WERI-Rb-1 (cell line): ENCODE measurements around the gene COX11.

Experiments used
- DNase-seq: peaks from one replicate; pipeline ENCODE4 v3.0.0-alpha.2; 2020
- H3K27ac ChIP-seq: fragments of 250-450 bp; sonication (Bioruptor Pico); 2 replicates; pipeline ENCODE4 v1.5.1; 2020; ENCODE audit warnings: mild to moderate bottlenecking, moderate library complexity
- H3K27me3 ChIP-seq: fragments of 250-450 bp; sonication (Bioruptor Pico); 2 replicates; pipeline ENCODE4 v1.5.1; 2021; ENCODE audit warnings: mild to moderate bottlenecking, low read depth, moderate library complexity; ENCODE audit not compliant: insufficient read depth, severe bottlenecking
- H3K36me3 ChIP-seq: fragments of 250-450 bp; sonication (Bioruptor Pico); 2 replicates; pipeline ENCODE4 v1.5.1; 2020; ENCODE audit warnings: mild to moderate bottlenecking, moderate library complexity
- H3K4me3 ChIP-seq: 2 replicates; pipeline ENCODE4 v1.5.1; 2011; ENCODE audit warnings: low read depth, mild to moderate bottlenecking, control low read depth, low read length
- H3K9me3 ChIP-seq: fragments of 250-450 bp; sonication (Bioruptor Pico); 2 replicates; pipeline ENCODE4 v1.5.1; 2021; ENCODE audit warnings: mild to moderate bottlenecking, moderate library complexity; ENCODE audit not compliant: severe bottlenecking
- TF ChIP-seq, protein P1 (sequence below): IDR thresholded peaks from 2 replicates; pipeline ENCODE4 v1.5.1; 2011; ENCODE audit warnings: low read depth, mild to moderate bottlenecking, control low read depth, inconsistent platforms, low read length

The COX11 gene

DNA sequence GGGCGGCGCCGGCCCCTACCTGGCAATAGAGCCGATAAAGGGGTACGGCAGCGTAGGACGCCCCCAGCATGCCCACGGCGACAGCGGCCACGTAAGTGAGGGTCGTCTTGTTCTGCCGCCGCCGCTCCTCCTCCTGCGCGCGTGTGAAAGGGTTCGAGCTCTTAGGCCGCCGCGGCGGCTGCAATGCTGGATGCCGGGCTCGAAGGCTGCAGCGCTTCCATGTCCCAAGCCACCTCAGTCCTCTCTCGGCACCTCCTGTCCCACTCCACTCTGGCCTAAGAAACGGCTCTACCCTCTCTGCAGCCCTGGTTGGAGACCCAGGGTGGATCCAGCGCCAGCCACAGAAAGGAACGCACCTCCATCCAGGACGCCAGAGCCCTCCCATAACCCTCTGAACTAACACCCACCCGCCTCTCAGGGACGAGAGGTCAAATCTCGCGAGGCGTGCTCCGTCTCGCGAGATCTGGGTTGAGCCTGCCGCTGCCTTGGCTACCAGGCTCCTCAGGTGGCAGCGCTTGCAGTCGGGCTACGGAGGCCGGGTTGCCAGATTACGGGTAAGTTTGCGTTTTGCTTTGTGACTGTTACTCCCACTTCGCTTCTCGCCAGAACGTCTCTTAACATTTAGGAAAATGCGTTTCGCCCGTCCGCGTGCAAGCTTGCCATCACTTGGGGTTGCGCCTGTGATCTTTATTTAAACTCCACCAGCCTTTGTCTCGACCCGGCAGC lies at the start of gene COX11, which contains the start of gene STXBP4:
Gene COX11, minus strand, starts transcription at position 393 of the 726 bp plus-strand sequence. Its CDS starts 8 bp downstream, at position 385.
Gene STXBP4, plus strand, starts transcription at position 504 of the 726 bp plus-strand sequence. CDS start 17,455 bp downstream, outside the sequence.
- Histone ChIP-seq H3K36me3 (peaks cover 36% of the 10 kb centered on the region), H3K4me3 (peak within 1 kb of the TSS; percentile 98), H3K9me3 (no peaks in the 10 kb centered on the region), H3K27ac (peak within 1 kb of the TSS; percentile 86), H3K27me3 (no peaks in the 10 kb centered on the region)
- TF ChIP-seq, protein P1, sequence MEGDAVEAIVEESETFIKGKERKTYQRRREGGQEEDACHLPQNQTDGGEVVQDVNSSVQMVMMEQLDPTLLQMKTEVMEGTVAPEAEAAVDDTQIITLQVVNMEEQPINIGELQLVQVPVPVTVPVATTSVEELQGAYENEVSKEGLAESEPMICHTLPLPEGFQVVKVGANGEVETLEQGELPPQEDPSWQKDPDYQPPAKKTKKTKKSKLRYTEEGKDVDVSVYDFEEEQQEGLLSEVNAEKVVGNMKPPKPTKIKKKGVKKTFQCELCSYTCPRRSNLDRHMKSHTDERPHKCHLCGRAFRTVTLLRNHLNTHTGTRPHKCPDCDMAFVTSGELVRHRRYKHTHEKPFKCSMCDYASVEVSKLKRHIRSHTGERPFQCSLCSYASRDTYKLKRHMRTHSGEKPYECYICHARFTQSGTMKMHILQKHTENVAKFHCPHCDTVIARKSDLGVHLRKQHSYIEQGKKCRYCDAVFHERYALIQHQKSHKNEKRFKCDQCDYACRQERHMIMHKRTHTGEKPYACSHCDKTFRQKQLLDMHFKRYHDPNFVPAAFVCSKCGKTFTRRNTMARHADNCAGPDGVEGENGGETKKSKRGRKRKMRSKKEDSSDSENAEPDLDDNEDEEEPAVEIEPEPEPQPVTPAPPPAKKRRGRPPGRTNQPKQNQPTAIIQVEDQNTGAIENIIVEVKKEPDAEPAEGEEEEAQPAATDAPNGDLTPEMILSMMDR, result no peak
- DNase-seq, result peak; percentile 98

GRCh38 chr17:55005520-55005919 lies 37.1 kb upstream of the COX11 start:
- Histone ChIP-seq H3K36me3 (peaks cover 4% of the 10 kb centered on the region), H3K27me3 (no peaks in the 10 kb centered on the region), H3K4me3 (no peak overlapping the region), H3K27ac (no peak overlapping the region), H3K9me3 (no peaks in the 10 kb centered on the region)
- peak; percentile 30 for DNase-seq
- TF ChIP-seq, protein P1, result peak; percentile 48

GRCh38 chr17:55004484-55004883 lies 36.0 kb upstream of the COX11 start:
- Histone ChIP-seq H3K27ac (no peak overlapping the region), H3K4me3 (no peak overlapping the region), H3K36me3 (peaks cover 4% of the 10 kb centered on the region), H3K27me3 (no peaks in the 10 kb centered on the region), H3K9me3 (no peaks in the 10 kb centered on the region)
- no peak for DNase-seq
- TF ChIP-seq, protein P1, result no peak

DNA sequence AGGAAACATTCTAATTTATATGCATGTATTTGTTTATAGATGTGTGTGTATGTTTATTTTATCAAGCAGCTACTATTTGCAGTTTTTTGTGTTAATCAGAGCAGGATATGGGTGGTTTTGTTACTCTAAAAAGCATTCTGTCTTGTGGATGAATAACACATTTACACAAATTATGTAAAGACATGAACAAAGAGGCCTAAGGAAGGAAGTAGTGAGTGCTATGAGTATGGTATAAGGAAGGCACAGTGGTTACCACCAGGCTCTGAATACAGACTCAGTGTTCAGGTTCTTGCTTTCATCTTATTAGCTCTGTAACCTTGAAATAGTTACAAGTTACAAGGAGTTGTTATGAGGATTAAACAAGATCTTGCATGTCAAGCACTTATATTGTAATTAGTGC lies 34.0 kb upstream of the COX11 start:
- H3K9me3 ChIP-seq, result no peaks in the 10 kb centered on the region
- no peaks in the 10 kb centered on the region for H3K27me3 ChIP-seq
- H3K4me3 ChIP-seq, result no peak overlapping the region
- no peak for DNase-seq
- peaks cover 4% of the 10 kb centered on the region for H3K36me3 ChIP-seq
- H3K27ac ChIP-seq, result no peak overlapping the region
- TF ChIP-seq, protein P1, result no peak

GRCh38 chr17:54996441-54996840 lies 28.0 kb upstream of the COX11 start:
- TF ChIP-seq, protein P1, result no peak
- no peak for DNase-seq
- no peak overlapping the region for H3K4me3 ChIP-seq
- H3K27me3 ChIP-seq, result no peaks in the 10 kb centered on the region
- peaks cover 4% of the 10 kb centered on the region; the same call in 1 of the 2 replicates for H3K36me3 ChIP-seq
- no peaks in the 10 kb centered on the region for H3K9me3 ChIP-seq
- H3K27ac ChIP-seq, result no peak overlapping the region
